ENCODE results near the gene TYRO3. TPM values are rescaled to one million over a fixed set of nuclear protein-coding genes. Genes with fewer than 3 reads are reported as not detected.
"Not testable (repeated sequence)": the region's sequence is repeated elsewhere in the genome, so short reads cannot be mapped to it uniquely, and the experiment has no call there.

TYRO3 gene
- total RNA-seq, 2 experiments from 2014 or later, result 0.42 to 0.47 TPM

DNA sequence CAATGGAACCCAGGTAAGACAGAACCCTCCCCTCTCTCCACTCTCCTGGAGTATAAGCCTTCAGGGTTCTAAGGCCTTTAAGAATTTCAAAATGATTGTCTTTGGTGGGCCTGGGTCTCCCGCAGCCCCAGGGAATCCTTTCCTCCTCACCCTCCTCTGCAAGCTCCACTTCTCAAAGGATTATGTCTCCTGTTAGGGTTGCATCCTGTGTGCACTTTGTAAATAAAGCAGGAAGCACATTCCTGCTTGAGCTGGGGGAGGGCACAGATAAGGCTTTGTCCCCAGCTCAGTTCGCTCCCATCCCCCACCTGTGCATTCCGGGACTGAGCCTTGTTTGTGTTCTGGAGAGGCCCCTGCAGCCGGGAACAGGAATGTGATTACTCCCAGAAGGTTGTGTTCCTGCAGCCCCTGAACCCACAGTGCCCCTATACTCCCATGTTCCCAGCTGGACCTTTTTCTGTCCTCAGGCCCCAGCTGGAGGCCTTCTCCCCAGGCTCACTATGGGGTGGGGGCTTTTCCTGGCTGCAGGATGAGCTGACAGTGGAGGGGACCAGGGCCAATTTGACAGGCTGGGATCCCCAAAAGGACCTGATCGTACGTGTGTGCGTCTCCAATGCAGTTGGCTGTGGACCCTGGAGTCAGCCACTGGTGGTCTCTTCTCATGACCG is 9.5 kb downstream of the TYRO3 start:
- DNase-seq (no peak), ATAC-seq (ENCODE audit: poor library complexity) (no peak)
- peaks cover under 1% of the 10 kb centered on the region for H3K27me3 Mint-ChIP-seq
- H3K27me3 ChIP-seq (ENCODE audit: control insufficient read depth in 1 of 2, insufficient read depth in 2 of 2, low read length in 2 of 2), result no peaks in the 10 kb centered on the region
- no peaks in the 10 kb centered on the region for H3K36me3 ChIP-seq (ENCODE audit: insufficient read depth, low read length)
- intact Hi-C loops (cut with DNase I, micrococcal nuclease), result no loop called here
- H3K4me1 ChIP-seq (ENCODE audit: insufficient read depth, low read length), result no peaks in the 10 kb centered on the region
- ChIA-PET CTCF (no interaction called here), POLR2A (no interaction called here)
- no peak overlapping the region for H3K4me3 Mint-ChIP-seq
- H3K9me3 Mint-ChIP-seq, result no peaks in the 10 kb centered on the region
- H3K4me3 ChIP-seq (ENCODE audit: low read length), result no peak overlapping the region
- H3K27ac ChIP-seq (ENCODE audit: low read depth in 1 of 2, low read length in 2 of 2), result no peak overlapping the region
- H3K36me3 Mint-ChIP-seq (ENCODE audit: low read depth), result no peaks in the 10 kb centered on the region
- H3K9me3 ChIP-seq (ENCODE audit: control insufficient read depth in 1 of 2, insufficient read depth in 1 of 2, low read length in 2 of 2), result no peaks in the 10 kb centered on the region
- TF ChIP-seq, protein P1, sequence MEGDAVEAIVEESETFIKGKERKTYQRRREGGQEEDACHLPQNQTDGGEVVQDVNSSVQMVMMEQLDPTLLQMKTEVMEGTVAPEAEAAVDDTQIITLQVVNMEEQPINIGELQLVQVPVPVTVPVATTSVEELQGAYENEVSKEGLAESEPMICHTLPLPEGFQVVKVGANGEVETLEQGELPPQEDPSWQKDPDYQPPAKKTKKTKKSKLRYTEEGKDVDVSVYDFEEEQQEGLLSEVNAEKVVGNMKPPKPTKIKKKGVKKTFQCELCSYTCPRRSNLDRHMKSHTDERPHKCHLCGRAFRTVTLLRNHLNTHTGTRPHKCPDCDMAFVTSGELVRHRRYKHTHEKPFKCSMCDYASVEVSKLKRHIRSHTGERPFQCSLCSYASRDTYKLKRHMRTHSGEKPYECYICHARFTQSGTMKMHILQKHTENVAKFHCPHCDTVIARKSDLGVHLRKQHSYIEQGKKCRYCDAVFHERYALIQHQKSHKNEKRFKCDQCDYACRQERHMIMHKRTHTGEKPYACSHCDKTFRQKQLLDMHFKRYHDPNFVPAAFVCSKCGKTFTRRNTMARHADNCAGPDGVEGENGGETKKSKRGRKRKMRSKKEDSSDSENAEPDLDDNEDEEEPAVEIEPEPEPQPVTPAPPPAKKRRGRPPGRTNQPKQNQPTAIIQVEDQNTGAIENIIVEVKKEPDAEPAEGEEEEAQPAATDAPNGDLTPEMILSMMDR (IDR thresholded peaks at IDR 0.05), result no peak
- H3K4me1 Mint-ChIP-seq (ENCODE audit: low read depth), result no peaks in the 10 kb centered on the region
- no peak overlapping the region for H3K27ac Mint-ChIP-seq

GRCh38 chr15:41569232-41569631 is 10.2 kb downstream of the TYRO3 start:
- DNase-seq, H3K9me3 Mint-ChIP-seq, H3K27ac Mint-ChIP-seq: not testable (repeated sequence)

GRCh38 chr15:41570764-41571163 is 11.8 kb downstream of the TYRO3 start:
- no peaks in the 10 kb centered on the region for H3K27me3 Mint-ChIP-seq
- no peak overlapping the region for H3K27ac Mint-ChIP-seq
- ATAC-seq (ENCODE audit: poor library complexity), result no peak
- no peaks in the 10 kb centered on the region for H3K9me3 Mint-ChIP-seq
- DNase-seq, result no peak
- Histone ChIP-seq H3K4me1 (ENCODE audit: insufficient read depth, low read length) (no peaks in the 10 kb centered on the region), H3K27me3 (ENCODE audit: control insufficient read depth in 1 of 2, insufficient read depth in 2 of 2, low read length in 2 of 2) (no peaks in the 10 kb centered on the region), H3K9me3 (ENCODE audit: control insufficient read depth in 1 of 2, insufficient read depth in 1 of 2, low read length in 2 of 2) (no peaks in the 10 kb centered on the region), H3K36me3 (ENCODE audit: insufficient read depth, low read length) (no peaks in the 10 kb centered on the region), H3K4me3 (ENCODE audit: low read length) (no peak overlapping the region), H3K27ac (ENCODE audit: low read depth in 1 of 2, low read length in 2 of 2) (no peak overlapping the region)
- ChIA-PET CTCF (no interaction called here), POLR2A (no interaction called here)
- no peak overlapping the region for H3K4me3 Mint-ChIP-seq
- intact Hi-C loops (cut with DNase I, micrococcal nuclease), result no loop called here
- H3K4me1 Mint-ChIP-seq (ENCODE audit: low read depth), result no peaks in the 10 kb centered on the region
- no peaks in the 10 kb centered on the region for H3K36me3 Mint-ChIP-seq (ENCODE audit: low read depth)
- TF ChIP-seq, protein P1 (IDR thresholded peaks at IDR 0.05), result no peak

More at GRCh38 chr15:41569232-41569631, 10.2 kb downstream of the TYRO3 start:
- H3K27me3 Mint-ChIP-seq; H3K9me3 ChIP-seq (ENCODE audit: control insufficient read depth in 1 of 2, insufficient read depth in 1 of 2, low read length in 2 of 2); H3K4me3 ChIP-seq (ENCODE audit: low read length); H3K36me3 Mint-ChIP-seq (ENCODE audit: low read depth); H3K27me3 ChIP-seq (ENCODE audit: control insufficient read depth in 1 of 2, insufficient read depth in 2 of 2, low read length in 2 of 2); POLR2A ChIA-PET; intact Hi-C loops (cut with DNase I, micrococcal nuclease); ATAC-seq (ENCODE audit: poor library complexity); H3K27ac ChIP-seq (ENCODE audit: low read depth in 1 of 2, low read length in 2 of 2); H3K4me1 Mint-ChIP-seq (ENCODE audit: low read depth); H3K36me3 ChIP-seq (ENCODE audit: insufficient read depth, low read length); H3K4me1 ChIP-seq (ENCODE audit: insufficient read depth, low read length); CTCF ChIA-PET; H3K4me3 Mint-ChIP-seq: not testable (repeated sequence)

DNA sequence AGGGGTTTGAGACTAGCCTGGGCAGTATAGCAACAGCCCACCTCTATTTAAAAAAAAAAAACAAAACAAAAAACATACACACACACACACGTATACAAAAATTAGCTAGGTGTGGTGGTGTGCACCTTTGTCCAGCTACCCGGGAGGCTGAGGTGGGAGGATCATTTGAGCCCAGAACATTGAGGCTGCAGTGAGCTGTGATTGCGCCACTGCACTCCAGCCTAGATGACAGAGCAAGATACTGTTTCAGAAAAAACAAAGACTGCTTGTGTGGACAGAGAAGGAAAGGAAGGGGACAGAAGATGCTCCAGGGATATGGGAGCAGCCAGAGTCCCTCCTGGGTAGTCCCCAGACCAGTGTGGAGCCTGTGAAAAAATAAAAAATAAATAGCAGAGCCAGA is 12.9 kb downstream of the TYRO3 start:
- H3K27me3 Mint-ChIP-seq, result no peaks in the 10 kb centered on the region
- CTCF ChIA-PET, result no interaction called here

More for the DNA sequence above, 12.9 kb downstream of the TYRO3 start:
- Histone ChIP-seq H3K9me3 (ENCODE audit: control insufficient read depth in 1 of 2, insufficient read depth in 1 of 2, low read length in 2 of 2) (no peaks in the 10 kb centered on the region), H3K4me3 (ENCODE audit: low read length) (no peak overlapping the region), H3K27me3 (ENCODE audit: control insufficient read depth in 1 of 2, insufficient read depth in 2 of 2, low read length in 2 of 2) (no peaks in the 10 kb centered on the region), H3K36me3 (ENCODE audit: insufficient read depth, low read length) (no peaks in the 10 kb centered on the region), H3K27ac (ENCODE audit: low read depth in 1 of 2, low read length in 2 of 2) (no peak overlapping the region), H3K4me1 (ENCODE audit: insufficient read depth, low read length) (no peaks in the 10 kb centered on the region)
- TF ChIP-seq, protein P1 (IDR thresholded peaks at IDR 0.05), result no peak
- Mint-ChIP-seq H3K27ac (no peak overlapping the region), H3K9me3 (no peaks in the 10 kb centered on the region), H3K36me3 (ENCODE audit: low read depth) (no peaks in the 10 kb centered on the region), H3K4me1 (ENCODE audit: low read depth) (no peaks in the 10 kb centered on the region), H3K4me3 (no peak overlapping the region)
- DNase-seq (no peak), ATAC-seq (ENCODE audit: poor library complexity) (no peak)
- POLR2A ChIA-PET, result no interaction called here
- intact Hi-C loops (cut with DNase I, micrococcal nuclease), result no loop called here
